Mammary epithelial cell (primary cell): Measurements from ENCODE around the gene RDH16.

Experiments used
- CTCF ChIP-seq, 2 donors: IDR thresholded peaks in 1 of 2; conservative IDR thresholded peaks in 1 of 2; 2 replicates each; pipeline ENCODE4 v1.5.1; 2011 to 2012; ENCODE audit warnings: inconsistent platforms in 2 of 2, low read length in 2 of 2, mild to moderate bottlenecking in 2 of 2, control low read depth in 1 of 2, low read depth in 1 of 2; ENCODE audit not compliant: insufficient read depth in 1 of 2; ENCODE audit errors: extremely low read depth in 1 of 2
- EZH2 ChIP-seq: IDR thresholded peaks from 2 replicates; pipeline ENCODE4 v1.6.1; 2012; ENCODE audit warnings: low read length, inconsistent platforms, borderline replicate concordance

GRCh38 chr12:57004651-57005050 lies 47.2 kb upstream of the RDH16 start:
- no peak for TF ChIP-seq CTCF (conservative IDR thresholded peaks at IDR 0.05 in 1 of 2, IDR thresholded peaks at IDR 0.05 in 1 of 2; ENCODE audit: extremely low read depth in 1 of 2, insufficient read depth in 1 of 2, low read depth in 1 of 2, low read length in 2 of 2)
- TF ChIP-seq EZH2: no peak
